ENCODE results near the gene TFRC.

DNA sequence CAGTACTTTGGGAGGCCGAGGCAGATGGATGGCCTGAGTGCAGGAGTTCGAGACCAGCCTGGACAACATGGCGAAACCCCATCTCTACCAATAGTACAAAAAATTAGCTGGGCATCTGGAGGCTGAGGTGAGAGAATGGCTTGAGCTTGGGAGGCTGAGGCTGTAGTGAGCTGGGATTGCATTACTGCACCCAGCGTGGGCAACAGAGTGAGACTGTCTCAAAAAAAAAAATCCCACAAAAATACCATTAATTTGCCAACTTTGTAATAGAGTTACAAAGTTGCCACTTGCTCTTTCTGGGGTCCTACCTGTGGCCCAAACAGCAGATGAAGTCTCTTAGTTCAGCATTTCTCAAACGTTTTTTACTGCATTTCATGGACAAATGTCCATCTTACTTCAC, 6.0 kb upstream of the TFRC start:
- TF ChIP-seq GATA3 (IDR thresholded peaks at IDR 0.05; ENCODE audit: low read depth, low read length) (no peak), GATA2 (IDR thresholded peaks at IDR 0.05; ENCODE audit: low read depth, low read length) (no peak)
